GM12878 (cell line): ENCODE measurements around the gene SGK2. TPM values are rescaled to one million over a fixed set of nuclear protein-coding genes. Genes with fewer than 3 reads are reported as not detected.

Experiments
- ATAC-seq: fragments of 200-7000 bp; cut with Tn5 transposase; 3 replicates; pipeline ENCODE4 v1.9.1; 2020; ENCODE audit warnings: mild to moderate bottlenecking, moderate library complexity
- BruUV-seq: library from RNA; stranded (reverse); fragments of 400-500 nt; replicated peaks from 2 replicates; lab custom pipeline; 2021; lab: Mats Ljungman, UMichigan
- CTCF ChIA-PET: fragments of 300-600 bp; sonication (Branson Sonifier 250); formaldehyde crosslinking; extraction: SDS; loops from one replicate; lab custom pipeline; 2021; ENCODE audit warnings: inconsistent platforms; lab: Yijun Ruan, JAX
- POLR2A ChIA-PET: fragments of 350-600 bp; formaldehyde crosslinking; extraction: SDS; loops from one replicate; lab custom pipeline; 2021; ENCODE audit warnings: inconsistent platforms; lab: Charles Lee
- RAD21 ChIA-PET: fragments of 300-600 bp; sonication (Branson Sonifier 250); formaldehyde crosslinking; loops from one replicate; lab custom pipeline; 2023; ENCODE audit warnings: antibody characterized with exemption; ENCODE audit not compliant: unreplicated experiment; lab: Charles Lee
- SMC1A ChIA-PET: fragments of 300-600 bp; sonication (Branson Sonifier 250); formaldehyde crosslinking; loops from one replicate; lab custom pipeline; 2023; ENCODE audit not compliant: unreplicated experiment, uncharacterized antibody; lab: Charles Lee
- DNase-seq: peaks from one replicate; pipeline ENCODE4 v3.0.0-alpha.2; 2011; ENCODE audit warnings: low read depth, low spot score
- FAIRE-seq: peaks from 3 replicates; lab custom pipeline; 2011; peaks lifted over from hg19 to GRCh38; lab: Jason Lieb, UNC
- H2AFZ ChIP-seq: 2 replicates; pipeline ENCODE4 v1.6.0; 2011; ENCODE audit warnings: low read depth, low read length, control low read depth; ENCODE audit not compliant: control insufficient read depth
- H3K27ac ChIP-seq: 2 replicates; pipeline ENCODE4 v1.5.1; 2011; ENCODE audit warnings: control low read depth; ENCODE audit not compliant: control insufficient read depth, insufficient read depth
- H3K27me3 ChIP-seq, 2 experiments: replicated peaks in 1 of 2; 2 replicates each; pipeline versions ENCODE4 v1.6.0 to v1.6.1; 2011; ENCODE audit warnings: low read length in 1 of 2; ENCODE audit not compliant: control insufficient read depth in 2 of 2, insufficient read depth in 2 of 2
- H3K36me3 ChIP-seq, 2 experiments: 2 replicates each; pipeline ENCODE4 v1.5.1; 2011; ENCODE audit warnings: low read length in 1 of 2; ENCODE audit not compliant: control insufficient read depth in 2 of 2, insufficient read depth in 2 of 2
- H3K4me1 ChIP-seq: 2 replicates; pipeline ENCODE4 v1.6.1; 2011; ENCODE audit warnings: mild to moderate bottlenecking, low read length, moderate library complexity, mixed read lengths; ENCODE audit not compliant: control insufficient read depth, insufficient read depth
- H3K4me2 ChIP-seq: 2 replicates; pipeline ENCODE4 v1.6.0; 2011; ENCODE audit warnings: control low read depth; ENCODE audit not compliant: control insufficient read depth, insufficient read depth
- H3K4me3 ChIP-seq: fragments of 200-600 bp; sonication (generic); 2 replicates; pipeline ENCODE4 v1.5.1; 2016
- H3K79me2 ChIP-seq: 2 replicates; pipeline ENCODE4 v1.6.0; 2011; ENCODE audit warnings: low read length; ENCODE audit not compliant: control insufficient read depth, insufficient read depth
- H3K9ac ChIP-seq: 2 replicates; pipeline ENCODE4 v1.8.0; 2011; ENCODE audit warnings: low read length, control low read depth, mixed read lengths; ENCODE audit not compliant: control insufficient read depth, insufficient read depth
- H3K9me3 ChIP-seq: replicated peaks from 3 replicates; pipeline ENCODE4 v1.5.1; 2011; ENCODE audit warnings: mild to moderate bottlenecking, low read length; ENCODE audit not compliant: control insufficient read depth, insufficient read depth
- H4K20me1 ChIP-seq: 2 replicates; pipeline ENCODE4 v1.6.0; 2011; ENCODE audit not compliant: control insufficient read depth, insufficient read depth
- ASH2L ChIP-seq: fragments of 300-600, 200-600 bp; sonication (generic); IDR thresholded peaks from 2 replicates; pipeline ENCODE4 v1.6.1; 2017; ENCODE audit warnings: low read depth, mild to moderate bottlenecking, borderline replicate concordance
- ATF2 ChIP-seq: IDR thresholded peaks from 2 replicates; pipeline ENCODE4 v1.6.1; 2012; ENCODE audit warnings: low read length, inconsistent platforms
- ATF3 ChIP-seq: IDR thresholded peaks from 2 replicates; pipeline ENCODE4 v1.6.1; 2011; ENCODE audit warnings: low read depth, mild to moderate bottlenecking, low read length, moderate library complexity, borderline replicate concordance; ENCODE audit errors: extremely low read depth
- EP300 ChIP-seq, 2 experiments: fragments of 150-350 bp in 1 of 2; IDR thresholded peaks; 2 replicates each; pipeline ENCODE4 v1.6.1; 2011 to 2012; ENCODE audit warnings: low read depth in 2 of 2, low read length in 2 of 2, borderline replicate concordance in 1 of 2, improper control_type of control experiment in 1 of 2, inconsistent platforms in 1 of 2; ENCODE audit not compliant: control insufficient read depth in 1 of 2
- MLLT1 ChIP-seq: fragments of 450-650 bp; IDR thresholded peaks from 2 replicates; pipeline ENCODE4 v1.6.1; 2016; ENCODE audit warnings: mild to moderate bottlenecking
- MTA2 ChIP-seq: fragments of 450-650 bp; IDR thresholded peaks from 2 replicates; pipeline ENCODE4 v1.6.1; 2016; ENCODE audit warnings: low read depth, mild to moderate bottlenecking, moderate library complexity
- MXI1 ChIP-seq: fragments of 150-350 bp; IDR thresholded peaks from 2 replicates; pipeline ENCODE4 v1.6.1; 2011; ENCODE audit warnings: low read depth, mild to moderate bottlenecking, inconsistent platforms, low read length, improper control_type of control experiment
- PBX3 ChIP-seq: IDR thresholded peaks from 2 replicates; pipeline ENCODE4 v1.6.1; 2011; ENCODE audit warnings: mild to moderate bottlenecking, low read depth, low read length, moderate library complexity; ENCODE audit not compliant: insufficient replicate concordance
- PKNOX1 ChIP-seq: fragments of 450-650 bp; IDR thresholded peaks from 2 replicates; pipeline ENCODE4 v1.6.1; 2016; ENCODE audit warnings: mild to moderate bottlenecking
- PML ChIP-seq: IDR thresholded peaks from 2 replicates; pipeline ENCODE4 v1.6.1; 2012; ENCODE audit warnings: low read length, inconsistent platforms
- RELB ChIP-seq: fragments of 450-650 bp; IDR thresholded peaks from 2 replicates; pipeline ENCODE4 v1.6.1; 2017; ENCODE audit warnings: low read depth, mild to moderate bottlenecking, moderate library complexity
- RUNX3 ChIP-seq: IDR thresholded peaks from 2 replicates; pipeline ENCODE4 v1.6.1; 2012; ENCODE audit warnings: low read length, inconsistent platforms
- SMARCA5 ChIP-seq: fragments of 450-650 bp; IDR thresholded peaks from 2 replicates; pipeline ENCODE4 v1.6.1; 2017; ENCODE audit warnings: mild to moderate bottlenecking
- TAF1 ChIP-seq: IDR thresholded peaks from 2 replicates; pipeline ENCODE4 v1.6.1; 2011; ENCODE audit warnings: mild to moderate bottlenecking, low read depth, low read length, borderline replicate concordance
- ZNF24 ChIP-seq: fragments of 450-650 bp; IDR thresholded peaks from 2 replicates; pipeline ENCODE4 v1.6.1; 2017; ENCODE audit warnings: antibody characterized with exemption, mild to moderate bottlenecking
- ZNF274 ChIP-seq: IDR thresholded peaks from one replicate; pipeline ENCODE4 v1.8.0; 2011; ENCODE audit not compliant: insufficient read length, insufficient read depth
- WGBS: methylation state at CpG from one replicate; pipeline ENCODE4 v1.1.6; 2016; ENCODE audit warnings: low lambda C conversion rate; ENCODE audit not compliant: insufficient replicate concordance, insufficient coverage; ENCODE audit errors: missing lambda C conversion rate; 5-methylcytosine and 5-hydroxymethylcytosine counted together
- in situ Hi-C: fragments of 300-500 bp; cut with MboI; formaldehyde crosslinking; loops from 9 replicates; pipeline ENCODE4 v1.14.3; 2018; ENCODE audit warnings: mixed read lengths
- intact Hi-C: fragments of 100-400 bp; cut with micrococcal nuclease; formaldehyde crosslinking; loops from one replicate; pipeline ENCODE4 v1.14.2; 2022; ENCODE audit not compliant: unreplicated experiment
- polyA plus RNA-seq, 11 experiments: library from polyadenylated mRNA; depleted of rRNA in 4 of 11; unstranded in 6 of 11; stranded (reverse) in 5 of 11; fragments of >200 nt; fragmentation: Nextera tagmentation in 4 of 11; fragmentation: Illumina TruSeq in 1 of 11; extraction: Ambion mirVana in 4 of 11; extraction: Trizol in 1 of 11; gene quantifications; 1 replicate in 1 of 11; 2 replicates in 10 of 11; pipeline versions ENCODE4 v1.2.1 to v1.2.3, GENCODE V29; 2011 to 2016; ENCODE audit warnings: inconsistent platforms in 2 of 11, missing spikeins in 2 of 11, low read depth in 1 of 11
- total RNA-seq, 4 experiments: library from RNA; depleted of rRNA in 3 of 4; stranded (reverse); fragments of >200 nt in 3 of 4; fragmentation: Illumina TruSeq in 1 of 4; extraction: Trizol in 1 of 4; gene quantifications; 2 replicates each; pipeline versions ENCODE4 v1.2.1 to v1.2.3, GENCODE V29; 2013 to 2021

The SGK2 gene
- total and polyA plus RNA-seq, 10 of the 15 experiments (the other 5 are each of a cell fraction or from before 2014, with no cell fraction given): 0.04 to 0.96 (median 0.22) TPM; not detected in 3

GRCh38 chr20:43568706-43569105 is 9.9 kb downstream of the SGK2 start:
- CTCF ChIA-PET: no interaction called here
- SMC1A ChIA-PET: interaction anchor here (1.5 to 2.5 kb wide), 2 partner anchors 10 to 16 kb away, joined by 3 to 8 read pairs; partner anchors contain the start of gene SGK2
- no peaks in the 10 kb centered on the region for H3K27me3 ChIP-seq
- H3K4me1 ChIP-seq: no peaks in the 10 kb centered on the region
- RAD21 ChIA-PET: interaction anchor here (1.7 kb wide), 1 partner anchor 123 kb away, joined by 4 read pairs; no protein-coding TSS in a partner anchor
- no peaks in the 10 kb centered on the region for H3K79me2 ChIP-seq
- no peak overlapping the region for H3K4me3 ChIP-seq
- no peak for FAIRE-seq
- 35% methylated on average over 4 of the region's 4 CpGs for WGBS
- H2AFZ ChIP-seq: no peak overlapping the region
- no peaks in the 10 kb centered on the region for H3K36me3 ChIP-seq
- H3K27ac ChIP-seq: no peak overlapping the region
- H3K9me3 ChIP-seq: no peaks in the 10 kb centered on the region
- H3K9ac ChIP-seq: no peak overlapping the region
- ATAC-seq: no peak
- POLR2A ChIA-PET: no interaction called here
- no TSS peak for BruUV-seq
- intact Hi-C loops: no loop called here
- TF ChIP-seq ZNF24 (no peak), MLLT1 (no peak), MXI1 (no peak), ATF3 (no peak), PML (no peak), RUNX3 (no peak), ASH2L (no peak), MTA2 (no peak), SMARCA5 (no peak), TAF1 (no peak), PBX3 (no peak), ZNF274 (no peak), PKNOX1 (no peak), ATF2 (no peak), EP300 (IDR thresholded peaks at IDR 0.05; ENCODE audit: borderline replicate concordance in 1 of 2, control insufficient read depth in 1 of 2, low read depth in 2 of 2, low read length in 2 of 2) (no peak), RELB (no peak)
- TF ChIP-seq, all 136 proteins: peak for 0
- Histone ChIP-seq H3K4me2 (no peak overlapping the region), H4K20me1 (no peaks in the 10 kb centered on the region)
- in situ Hi-C loops: no loop called here
- no peak for DNase-seq
